IMR-90 (cell line): ENCODE results near the gene SH3TC1.

Experiments used
- POLR2A ChIP-seq: IDR thresholded peaks from 2 replicates; pipeline ENCODE4 v1.6.1; 2012; ENCODE audit warnings: mild to moderate bottlenecking, low read depth, low read length
- RFX5 ChIP-seq: IDR thresholded peaks from 2 replicates; pipeline ENCODE4 v1.8.0; 2012; ENCODE audit warnings: low read depth, mild to moderate bottlenecking, low read length, moderate library complexity
- TF ChIP-seq, protein P1 (sequence below): conservative IDR thresholded peaks from 2 replicates; pipeline ENCODE4 v1.5.1; 2012; ENCODE audit warnings: mild to moderate bottlenecking, low read depth, low read length, improper control_type of control experiment
- TF ChIP-seq, protein P2 (sequence below): fragments of 150-350 bp; IDR thresholded peaks from 2 replicates; pipeline ENCODE4 v1.6.1; 2017; ENCODE audit warnings: mild to moderate bottlenecking, antibody characterized with exemption, low read length, low read depth

DNA sequence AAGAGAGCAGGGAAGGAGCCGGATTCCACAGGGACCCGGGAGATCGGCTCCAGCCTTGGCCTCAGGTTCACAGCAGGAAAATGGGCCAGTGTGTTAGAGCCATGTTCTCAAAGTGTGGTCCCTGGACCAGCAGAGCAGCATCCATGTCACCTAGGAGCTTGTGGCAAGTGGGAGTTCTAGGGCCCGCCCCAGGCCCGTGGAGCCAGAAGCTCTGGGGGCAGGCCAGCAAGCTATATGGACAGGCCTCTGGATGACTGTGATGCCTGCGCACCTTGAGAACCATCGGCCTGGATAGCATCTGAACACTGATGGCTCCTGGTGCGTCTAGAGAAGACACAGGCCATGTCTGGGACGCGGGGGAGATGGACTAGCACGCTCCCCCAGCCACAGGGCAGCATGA lies 33.7 kb downstream of the SH3TC1 start:
- TF ChIP-seq, protein P1, sequence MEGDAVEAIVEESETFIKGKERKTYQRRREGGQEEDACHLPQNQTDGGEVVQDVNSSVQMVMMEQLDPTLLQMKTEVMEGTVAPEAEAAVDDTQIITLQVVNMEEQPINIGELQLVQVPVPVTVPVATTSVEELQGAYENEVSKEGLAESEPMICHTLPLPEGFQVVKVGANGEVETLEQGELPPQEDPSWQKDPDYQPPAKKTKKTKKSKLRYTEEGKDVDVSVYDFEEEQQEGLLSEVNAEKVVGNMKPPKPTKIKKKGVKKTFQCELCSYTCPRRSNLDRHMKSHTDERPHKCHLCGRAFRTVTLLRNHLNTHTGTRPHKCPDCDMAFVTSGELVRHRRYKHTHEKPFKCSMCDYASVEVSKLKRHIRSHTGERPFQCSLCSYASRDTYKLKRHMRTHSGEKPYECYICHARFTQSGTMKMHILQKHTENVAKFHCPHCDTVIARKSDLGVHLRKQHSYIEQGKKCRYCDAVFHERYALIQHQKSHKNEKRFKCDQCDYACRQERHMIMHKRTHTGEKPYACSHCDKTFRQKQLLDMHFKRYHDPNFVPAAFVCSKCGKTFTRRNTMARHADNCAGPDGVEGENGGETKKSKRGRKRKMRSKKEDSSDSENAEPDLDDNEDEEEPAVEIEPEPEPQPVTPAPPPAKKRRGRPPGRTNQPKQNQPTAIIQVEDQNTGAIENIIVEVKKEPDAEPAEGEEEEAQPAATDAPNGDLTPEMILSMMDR = no peak
- TF ChIP-seq POLR2A = no peak
- TF ChIP-seq, protein P2, sequence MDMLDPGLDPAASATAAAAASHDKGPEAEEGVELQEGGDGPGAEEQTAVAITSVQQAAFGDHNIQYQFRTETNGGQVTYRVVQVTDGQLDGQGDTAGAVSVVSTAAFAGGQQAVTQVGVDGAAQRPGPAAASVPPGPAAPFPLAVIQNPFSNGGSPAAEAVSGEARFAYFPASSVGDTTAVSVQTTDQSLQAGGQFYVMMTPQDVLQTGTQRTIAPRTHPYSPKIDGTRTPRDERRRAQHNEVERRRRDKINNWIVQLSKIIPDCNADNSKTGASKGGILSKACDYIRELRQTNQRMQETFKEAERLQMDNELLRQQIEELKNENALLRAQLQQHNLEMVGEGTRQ = no peak
- no peak for TF ChIP-seq RFX5
